NCI-H1105 (cell line): Measurements from ENCODE around the gene FKBP5.
"Not testable (repeated sequence)": the region's sequence is repeated elsewhere in the genome, so short reads cannot be mapped to it uniquely, and the experiment has no call there.

Experiments used
- DNase-seq: peaks from one replicate; lab custom pipeline; 2025; lab: John Stamatoyannopoulos, UW

Gene FKBP5

GRCh38 chr6:35543459-35544193, 145.1 kb downstream of the FKBP5 start:
- no peak for DNase-seq

- no peak for DNase-seq
These were observed 146.9 kb downstream of the FKBP5 start for GRCh38 chr6:35541836-35542235.

- no peak for DNase-seq
These were observed 149.5 kb downstream of the FKBP5 start for GRCh38 chr6:35539223-35539622.

- DNase-seq: not testable (repeated sequence)
These were observed 152.9 kb downstream of the FKBP5 start for GRCh38 chr6:35535847-35536246.

- no peak for DNase-seq
These were observed 154.1 kb downstream of the FKBP5 start for GRCh38 chr6:35534407-35535170.

GRCh38 chr6:35533981-35534380, 154.7 kb downstream of the FKBP5 start:
- no peak for DNase-seq

- no peak for DNase-seq
These were observed 156.6 kb downstream of the FKBP5 start for GRCh38 chr6:35532126-35532525.

GRCh38 chr6:35524380-35525020, 164.2 kb downstream of the FKBP5 start:
- no peak for DNase-seq
